Stimulated activated CD8-positive, alpha-beta memory T cell treated with anti-CD3 and anti-CD28 coated beads, Interleukin-4, amount 100 ng/mL, for 24 hours (primary cell): ENCODE measurements around the gene NEK10.
"Not testable (repeated sequence)": the region's sequence is repeated elsewhere in the genome, so short reads cannot be mapped to it uniquely, and the experiment has no call there.

ENCODE experiments used
- DNase-seq: peaks from one replicate; pipeline ENCODE4 v3.0.0-alpha.2; 2020; ENCODE audit warnings: low read depth

The NEK10 gene

GRCh38 chr3:27315003-27315402 lies 54.2 kb downstream of the NEK10 start:
- DNase-seq: no peak

GRCh38 chr3:27312044-27312668 lies 57.0 kb downstream of the NEK10 start:
- DNase-seq: no peak

GRCh38 chr3:27311400-27311799 lies 57.8 kb downstream of the NEK10 start:
- DNase-seq: no peak

GRCh38 chr3:27310688-27311087 lies 58.5 kb downstream of the NEK10 start:
- no peak for DNase-seq

- DNase-seq: no peak
These were observed 61.6 kb downstream of the NEK10 start for GRCh38 chr3:27307566-27307965.

GRCh38 chr3:27302891-27303290 lies 66.3 kb downstream of the NEK10 start:
- DNase-seq: no peak

GRCh38 chr3:27298981-27299380 lies 70.2 kb downstream of the NEK10 start:
- DNase-seq: not testable (repeated sequence)

- DNase-seq: no peak
These were observed 75.2 kb downstream of the NEK10 start for GRCh38 chr3:27293939-27294338.

- no peak for DNase-seq
These were observed 78.4 kb downstream of the NEK10 start for GRCh38 chr3:27290760-27291159.

- DNase-seq: no peak
These were observed 79.3 kb downstream of the NEK10 start for GRCh38 chr3:27289769-27290413.

- DNase-seq: no peak
These were observed 82.1 kb downstream of the NEK10 start for GRCh38 chr3:27287052-27287451.

GRCh38 chr3:27286467-27286866 lies 82.7 kb downstream of the NEK10 start:
- DNase-seq: not testable (repeated sequence)

- no peak for DNase-seq
These were observed 83.5 kb downstream of the NEK10 start for GRCh38 chr3:27285668-27286067.

- DNase-seq: no peak
These were observed 87.5 kb downstream of the NEK10 start for GRCh38 chr3:27281671-27282150.

GRCh38 chr3:27279123-27279522 lies 90.1 kb downstream of the NEK10 start:
- DNase-seq: no peak

- no peak for DNase-seq
These were observed 90.7 kb downstream of the NEK10 start for GRCh38 chr3:27278383-27279055.

- DNase-seq: no peak
These were observed 93.7 kb downstream of the NEK10 start for GRCh38 chr3:27275441-27275990.

GRCh38 chr3:27271890-27272289 lies 97.3 kb downstream of the NEK10 start:
- no peak for DNase-seq

GRCh38 chr3:27254896-27255295 lies 114.3 kb downstream of the NEK10 start:
- no peak for DNase-seq

- DNase-seq: no peak
These were observed 115.4 kb downstream of the NEK10 start for GRCh38 chr3:27253831-27254230.

GRCh38 chr3:27253391-27253790 lies 115.8 kb downstream of the NEK10 start:
- no peak for DNase-seq

- DNase-seq: no peak
These were observed 116.5 kb downstream of the NEK10 start for GRCh38 chr3:27252646-27253045.

GRCh38 chr3:27244374-27244773 lies 124.8 kb downstream of the NEK10 start:
- DNase-seq: no peak
